OCI-LY7 (cell line): ENCODE data around the gene GSG1L.

ENCODE experiments used
- CTCF ChIP-seq: fragments of 200-600 bp; sonication (generic); conservative IDR thresholded peaks from 2 replicates; pipeline ENCODE4 v1.5.1; 2014; ENCODE audit warnings: mild to moderate bottlenecking, antibody characterized with exemption, low read length, moderate library complexity, mixed read lengths
- EZH2phosphoT487 ChIP-seq: fragments of 200-600 bp; sonication (generic); IDR thresholded peaks from 2 replicates; pipeline ENCODE4 v1.6.1; 2018; ENCODE audit warnings: low read depth, borderline replicate concordance, mild to moderate bottlenecking, mixed run types, antibody characterized with exemption, low read length, moderate library complexity, mixed read lengths

GRCh38 chr16:28087140-28087660 is 23.7 kb upstream of the GSG1L start:
- TF ChIP-seq CTCF: no peak
- TF ChIP-seq EZH2phosphoT487: no peak
